H1 (cell line): ENCODE measurements around the gene STIM2. TPM values are rescaled to one million over a fixed set of nuclear protein-coding genes. Genes with fewer than 3 reads are reported as not detected.

Source experiments
- CTCF ChIA-PET: fragments of 300-600 bp; sonication (Branson Sonifier 250); formaldehyde crosslinking; loops from one replicate; lab custom pipeline; 2021; ENCODE audit not compliant: partially characterized antibody; lab: Charles Lee
- POLR2A ChIA-PET: fragments of 300-600 bp; sonication (Branson Sonifier 250); formaldehyde crosslinking; loops from one replicate; lab custom pipeline; 2021; ENCODE audit warnings: inconsistent platforms; ENCODE audit not compliant: partially characterized antibody; lab: Charles Lee
- DNase-seq, 2 experiments: peaks; one replicate each; pipeline versions ENCODE4 v3.0.0 to v3.0.0-alpha.2; 2010 to 2022; ENCODE audit warnings: low spot score in 2 of 2, low read depth in 1 of 2, mixed read lengths in 1 of 2
- FAIRE-seq: peaks from 2 replicates; lab custom pipeline; 2011; peaks lifted over from hg19 to GRCh38; lab: Jason Lieb, UNC
- H2AFZ ChIP-seq: 2 replicates; pipeline ENCODE4 v1.8.1; 2012; ENCODE audit warnings: low read length, inconsistent platforms
- H2AK5ac ChIP-seq: 2 replicates; pipeline ENCODE4 v1.6.1; 2013; ENCODE audit warnings: low read depth, low read length
- H2BK120ac ChIP-seq: replicated peaks from 2 replicates; pipeline ENCODE3; 2013; ENCODE audit warnings: low read depth, low read length, inconsistent platforms
- H2BK12ac ChIP-seq: 2 replicates; pipeline ENCODE4 v1.6.1; 2013; ENCODE audit warnings: low read depth, low read length
- H2BK15ac ChIP-seq: 2 replicates; pipeline ENCODE4 v1.6.1; 2013; ENCODE audit warnings: low read length
- H2BK20ac ChIP-seq: 2 replicates; pipeline ENCODE4 v1.6.1; 2013; ENCODE audit warnings: low read length
- H2BK5ac ChIP-seq: 2 replicates; pipeline ENCODE4 v1.6.1; 2013; ENCODE audit warnings: low read depth, low read length
- H3K14ac ChIP-seq: 2 replicates; pipeline ENCODE4 v1.6.1; 2013; ENCODE audit warnings: inconsistent platforms; ENCODE audit not compliant: insufficient read length
- H3K18ac ChIP-seq: 2 replicates; pipeline ENCODE4 v1.6.1; 2013; ENCODE audit warnings: low read length; ENCODE audit errors: extremely low read depth
- H3K23ac ChIP-seq: 2 replicates; pipeline ENCODE4 v1.6.1; 2013; ENCODE audit warnings: inconsistent platforms; ENCODE audit not compliant: insufficient read length
- H3K23me2 ChIP-seq: 2 replicates; pipeline ENCODE4 v1.6.1; 2013; ENCODE audit warnings: low read depth, low read length
- H3K27ac ChIP-seq: 2 replicates; pipeline ENCODE4 v1.6.1; 2011; ENCODE audit warnings: low read depth, low read length, inconsistent platforms
- H3K27me3 ChIP-seq, 4 experiments: replicated peaks in 1 of 4; 1 replicate in 1 of 4; 2 replicates in 3 of 4; pipeline versions ENCODE4 v1.6.1 to v1.8.1; 2011 to 2013; ENCODE audit warnings: low read length in 3 of 4, mild to moderate bottlenecking in 3 of 4, inconsistent platforms in 2 of 4, mixed read lengths in 2 of 4, moderate library complexity in 1 of 4; ENCODE audit not compliant: control insufficient read depth in 3 of 4, insufficient read depth in 3 of 4; ENCODE audit errors: extremely low read depth in 1 of 4
- H3K36me3 ChIP-seq, 4 experiments: 2 replicates each; pipeline versions ENCODE4 v1.6.1 to v1.8.1; 2011 to 2013; ENCODE audit warnings: mild to moderate bottlenecking in 4 of 4, low read length in 3 of 4, moderate library complexity in 2 of 4, control low read depth in 1 of 4, inconsistent platforms in 1 of 4; ENCODE audit not compliant: insufficient read depth in 4 of 4, control insufficient read depth in 2 of 4
- H3K4ac ChIP-seq: replicated peaks from 2 replicates; pipeline ENCODE3; 2013; ENCODE audit warnings: low read length, low read depth, mixed read lengths, inconsistent platforms; ENCODE audit not compliant: insufficient read length
- H3K4me1 ChIP-seq, 4 experiments: replicated peaks in 1 of 4; 1 replicate in 1 of 4; 2 replicates in 3 of 4; pipeline versions ENCODE4 v1.6.1 to v1.8.1; 2011 to 2013; ENCODE audit warnings: low read length in 3 of 4, inconsistent platforms in 2 of 4, mixed read lengths in 1 of 4; ENCODE audit not compliant: insufficient read depth in 4 of 4, control insufficient read depth in 3 of 4
- H3K4me2 ChIP-seq, 2 experiments: 2 replicates each; pipeline versions ENCODE4 v1.6.1 to v1.8.1; 2011 to 2013; ENCODE audit warnings: low read depth in 2 of 2, low read length in 2 of 2, control low read depth in 1 of 2, inconsistent platforms in 1 of 2, mild to moderate bottlenecking in 1 of 2; ENCODE audit not compliant: insufficient read depth in 1 of 2
- H3K4me3 ChIP-seq, 4 experiments: fragments of 200-600, 300-600 bp in 1 of 4; sonication (generic), shearing (Covaris generic), sonication (Bioruptor Twin) in 1 of 4; 2 replicates each; pipeline versions ENCODE4 v1.5.1 to v1.8.1; 2011 to 2016; ENCODE audit warnings: low read length in 4 of 4, low read depth in 3 of 4, control low read depth in 2 of 4, inconsistent platforms in 2 of 4, mild to moderate bottlenecking in 2 of 4, mixed read lengths in 1 of 4, moderate library complexity in 1 of 4; ENCODE audit not compliant: insufficient read depth in 2 of 4; ENCODE audit errors: extremely low read depth in 1 of 4
- H3K56ac ChIP-seq: replicated peaks from 2 replicates; pipeline ENCODE3; 2013; ENCODE audit warnings: low read depth, mild to moderate bottlenecking, mixed read lengths, low read length, inconsistent platforms; ENCODE audit not compliant: insufficient read length
- H3K79me1 ChIP-seq: 2 replicates; pipeline ENCODE4 v1.6.1; 2013; ENCODE audit warnings: low read depth, low read length, control low read depth
- H3K79me2 ChIP-seq, 2 experiments: 2 replicates each; pipeline versions ENCODE4 v1.6.1 to v1.8.1; 2012 to 2013; ENCODE audit warnings: low read length in 2 of 2, mild to moderate bottlenecking in 2 of 2, inconsistent platforms in 1 of 2; ENCODE audit not compliant: insufficient read depth in 2 of 2, control insufficient read depth in 1 of 2
- H3K9ac ChIP-seq, 4 experiments: replicated peaks in 1 of 4; 1 replicate in 1 of 4; 2 replicates in 3 of 4; pipeline versions ENCODE4 v1.6.1 to v1.8.1; 2011 to 2013; ENCODE audit warnings: low read depth in 3 of 4, low read length in 3 of 4, control low read depth in 2 of 4, mild to moderate bottlenecking in 2 of 4, moderate library complexity in 2 of 4, inconsistent platforms in 1 of 4; ENCODE audit errors: extremely low read depth in 1 of 4
- H3K9me3 ChIP-seq, 2 experiments: 2 replicates each; pipeline versions ENCODE4 v1.6.1 to v1.8.1; 2012 to 2013; ENCODE audit warnings: mild to moderate bottlenecking in 2 of 2, moderate library complexity in 2 of 2, control low read depth in 1 of 2, inconsistent platforms in 1 of 2, low read depth in 1 of 2, low read length in 1 of 2, mixed read lengths in 1 of 2; ENCODE audit not compliant: insufficient read depth in 2 of 2
- H4K20me1 ChIP-seq, 2 experiments: replicated peaks in 1 of 2; 2 replicates each; pipeline versions ENCODE3 to v1.8.1; 2011 to 2013; ENCODE audit warnings: inconsistent platforms in 2 of 2, low read length in 2 of 2, mild to moderate bottlenecking in 1 of 2; ENCODE audit not compliant: insufficient read depth in 2 of 2, control insufficient read depth in 1 of 2
- H4K5ac ChIP-seq: 2 replicates; pipeline ENCODE4 v1.6.1; 2013; ENCODE audit warnings: low read length, low read depth, mixed read lengths, inconsistent platforms; ENCODE audit not compliant: insufficient read length
- H4K8ac ChIP-seq: 2 replicates; pipeline ENCODE4 v1.8.0; 2013; ENCODE audit warnings: mild to moderate bottlenecking, moderate library complexity, low read length, inconsistent platforms; ENCODE audit not compliant: insufficient read depth; ENCODE audit errors: extremely low read depth
- H4K91ac ChIP-seq: replicated peaks from 2 replicates; pipeline ENCODE3; 2013; ENCODE audit warnings: low read length, mixed read lengths, inconsistent platforms; ENCODE audit not compliant: insufficient read length
- BACH1 ChIP-seq: IDR thresholded peaks from 2 replicates; pipeline ENCODE4 v1.6.1; 2012; ENCODE audit warnings: low read length, improper control_type of control experiment
- EGR1 ChIP-seq: IDR thresholded peaks from 2 replicates; pipeline ENCODE4 v1.6.1; 2011; ENCODE audit warnings: low read depth, low read length, borderline replicate concordance
- EP300 ChIP-seq, 2 experiments: IDR thresholded peaks; 1 replicate in 1 of 2; 2 replicates in 1 of 2; pipeline ENCODE4 v1.6.1; 2011 to 2012; ENCODE audit warnings: low read depth in 2 of 2, low read length in 2 of 2, mild to moderate bottlenecking in 2 of 2, borderline replicate concordance in 1 of 2, inconsistent platforms in 1 of 2, moderate library complexity in 1 of 2
- HDAC6 ChIP-seq: IDR thresholded peaks from one replicate; pipeline ENCODE4 v1.7.1; 2012; ENCODE audit warnings: low read depth, mild to moderate bottlenecking, inconsistent platforms, low read length, moderate library complexity
- NRF1 ChIP-seq: IDR thresholded peaks from 2 replicates; pipeline ENCODE4 v1.6.1; 2011; ENCODE audit warnings: mild to moderate bottlenecking, low read depth, low read length, improper control_type of control experiment
- SP2 ChIP-seq: IDR thresholded peaks from 2 replicates; pipeline ENCODE4 v1.6.1; 2012; ENCODE audit warnings: mild to moderate bottlenecking, low read length, inconsistent platforms
- TBP ChIP-seq: IDR thresholded peaks from 2 replicates; pipeline ENCODE4 v1.6.1; 2011; ENCODE audit warnings: low read depth, low read length, improper control_type of control experiment
- WGBS, 2 experiments: shearing (Covaris generic) in 1 of 2; methylation state at CpG; one replicate each; pipeline versions ENCODE4 v1.1.6 to v1.1.7; 2013 to 2015; ENCODE audit warnings: low lambda C conversion rate in 2 of 2, mixed read lengths in 2 of 2, inconsistent platforms in 1 of 2, low coverage in 1 of 2, missing lambda C conversion rate in 1 of 2; ENCODE audit not compliant: insufficient replicate concordance in 2 of 2, insufficient coverage in 1 of 2, insufficient read length in 1 of 2; ENCODE audit errors: extremely low coverage in 1 of 2, missing lambda C conversion rate in 1 of 2; 5-methylcytosine and 5-hydroxymethylcytosine counted together
- polyA plus RNA-seq, 7 experiments: library from polyadenylated mRNA; depleted of rRNA in 3 of 7; stranded (reverse) in 5 of 7; unstranded in 2 of 7; fragments of >200 nt in 5 of 7; fragments of 200-250 nt in 2 of 7; gene quantifications; 1 replicate in 5 of 7; 2 replicates in 1 of 7; 4 replicates in 1 of 7; pipeline versions ENCODE4 v1.2.1 to v1.2.3, GENCODE V29; 2011 to 2013; ENCODE audit warnings: missing spikeins in 2 of 7, mixed read lengths in 2 of 7
- total RNA-seq: library from RNA; stranded (reverse); fragmentation: NEBNext Ultra II Directional; extraction: Animal tissue kit (Norgen Biotek cat#: 25700); gene quantifications from 2 replicates; pipeline ENCODE4 v1.2.1, GENCODE V29; 2021

The STIM2 gene
- total and polyA plus RNA-seq, 2 of the 8 experiments (the other 6 are each of a cell fraction or from before 2014, with no cell fraction given): 22.9 to 23.0 TPM

GRCh38 chr4:26884026-26884425 lies 23.4 kb downstream of the STIM2 start:
- H4K5ac ChIP-seq: no peak overlapping the region
- H2BK5ac ChIP-seq: no peak overlapping the region
- no peak overlapping the region for H3K23ac ChIP-seq
- no peaks in the 10 kb centered on the region for H3K4me1 ChIP-seq
- no peak overlapping the region for H3K4me3 ChIP-seq
- CTCF ChIA-PET: interaction anchor here (1.5 kb wide), 1 partner anchor 10 kb away, joined by 6 read pairs; no protein-coding TSS in a partner anchor
- H2AFZ ChIP-seq: no peak overlapping the region
- no peak overlapping the region for H2AK5ac ChIP-seq
- no peak for DNase-seq
- no peak for FAIRE-seq
- no peak overlapping the region for H2BK12ac ChIP-seq
- H2BK15ac ChIP-seq: no peak overlapping the region
- no peaks in the 10 kb centered on the region; the same call in 1 of the 2 replicates for H3K79me1 ChIP-seq
- H3K9me3 ChIP-seq: no peaks in the 10 kb centered on the region
- H2BK120ac ChIP-seq: no peak overlapping the region
- H3K27me3 ChIP-seq: no peaks in the 10 kb centered on the region
- H4K8ac ChIP-seq: no peak overlapping the region
- no peak overlapping the region for H3K9ac ChIP-seq
- TF ChIP-seq EP300 (IDR thresholded peaks at IDR 0.05; ENCODE audit: borderline replicate concordance in 1 of 2, low read depth in 2 of 2, low read length in 2 of 2): no peak
- no peak for TF ChIP-seq EGR1
- TF ChIP-seq HDAC6: no peak
- TF ChIP-seq TBP: no peak
- TF ChIP-seq BACH1: no peak
- no peak for TF ChIP-seq NRF1
- TF ChIP-seq SP2: no peak
- no peaks in the 10 kb centered on the region for H3K36me3 ChIP-seq
- 93% methylated on average over 2 of the region's 2 CpGs; no CpG with 5 or more reads in 1 of the 2 experiments for whole genome bisulfite sequencing, 2 experiments
- no peak overlapping the region for H3K56ac ChIP-seq
- no peak overlapping the region for H3K27ac ChIP-seq
- H3K4ac ChIP-seq: no peak overlapping the region
- H3K79me2 ChIP-seq: peaks cover 0 to 30% of the 10 kb centered on the region in 2 experiments; a peak in 2 of 4 replicates
- no peak overlapping the region for H2BK20ac ChIP-seq
- no peak overlapping the region for H4K91ac ChIP-seq
- POLR2A ChIA-PET: interaction anchor here (0.5 kb wide), 1 partner anchor 133 kb away, joined by 3 read pairs; no protein-coding TSS in a partner anchor
- no peak overlapping the region for H3K18ac ChIP-seq
- no peak overlapping the region for H3K4me2 ChIP-seq
- H3K23me2 ChIP-seq: no peaks in the 10 kb centered on the region
- H3K14ac ChIP-seq: no peak overlapping the region
- H4K20me1 ChIP-seq: no peaks in the 10 kb centered on the region
